GM18526 (cell line): Measurements from ENCODE around the gene ATP5ME.

Source experiments
- POLR2A ChIP-seq: IDR thresholded peaks from 3 replicates; pipeline ENCODE4 v1.6.1; 2011; ENCODE audit not compliant: insufficient read length; ENCODE audit errors: extremely low read depth

Gene ATP5ME

DNA sequence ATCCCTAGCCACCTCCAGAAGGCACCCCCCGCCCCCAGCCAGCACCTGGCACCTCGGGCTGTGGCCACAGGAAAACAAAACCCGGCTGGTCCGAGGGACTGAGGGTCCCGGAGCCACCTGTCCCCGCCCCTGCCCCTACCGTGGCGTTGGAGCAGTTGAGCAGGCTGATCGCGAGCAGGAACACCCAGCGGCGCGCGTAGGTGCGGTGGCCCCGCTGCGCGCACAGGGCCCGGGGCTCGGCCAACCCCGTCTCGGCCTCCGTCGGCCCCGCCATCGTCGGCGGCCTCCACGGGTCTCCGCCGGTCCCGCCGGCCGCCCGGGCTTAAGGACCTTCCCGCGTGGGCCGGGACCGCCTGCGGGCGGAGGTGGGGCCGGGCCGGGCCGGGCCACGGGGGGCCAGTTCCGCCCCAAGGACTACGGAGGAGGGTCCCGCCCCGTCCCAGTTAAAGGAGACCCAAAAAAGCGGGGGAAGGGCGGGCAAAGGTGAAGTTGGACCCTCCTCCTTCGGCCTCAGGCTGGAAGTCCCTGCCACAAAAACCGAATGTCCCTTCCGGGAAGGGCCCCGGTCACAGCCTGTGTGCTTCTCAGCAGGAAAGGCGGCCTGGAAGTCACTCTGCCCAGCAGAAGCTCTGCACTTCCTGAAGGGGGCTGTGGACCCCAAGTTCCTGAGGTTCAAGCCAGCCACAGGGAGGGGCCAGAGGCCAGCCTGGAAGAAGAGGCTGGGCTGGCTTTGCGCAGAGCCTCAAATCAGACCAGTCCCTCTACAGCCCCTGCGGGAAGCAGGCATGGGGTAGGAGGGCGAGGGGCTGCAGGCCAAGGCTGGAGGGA, 15.0 kb upstream of the ATP5ME start, which contains the start of gene SLC49A3:
TSS of gene SLC49A3 (minus strand) at position 298 of the 828 bp plus-strand sequence. CDS start at position 274, 24 bp downstream.
- peak; percentile 10 for TF ChIP-seq POLR2A

DNA sequence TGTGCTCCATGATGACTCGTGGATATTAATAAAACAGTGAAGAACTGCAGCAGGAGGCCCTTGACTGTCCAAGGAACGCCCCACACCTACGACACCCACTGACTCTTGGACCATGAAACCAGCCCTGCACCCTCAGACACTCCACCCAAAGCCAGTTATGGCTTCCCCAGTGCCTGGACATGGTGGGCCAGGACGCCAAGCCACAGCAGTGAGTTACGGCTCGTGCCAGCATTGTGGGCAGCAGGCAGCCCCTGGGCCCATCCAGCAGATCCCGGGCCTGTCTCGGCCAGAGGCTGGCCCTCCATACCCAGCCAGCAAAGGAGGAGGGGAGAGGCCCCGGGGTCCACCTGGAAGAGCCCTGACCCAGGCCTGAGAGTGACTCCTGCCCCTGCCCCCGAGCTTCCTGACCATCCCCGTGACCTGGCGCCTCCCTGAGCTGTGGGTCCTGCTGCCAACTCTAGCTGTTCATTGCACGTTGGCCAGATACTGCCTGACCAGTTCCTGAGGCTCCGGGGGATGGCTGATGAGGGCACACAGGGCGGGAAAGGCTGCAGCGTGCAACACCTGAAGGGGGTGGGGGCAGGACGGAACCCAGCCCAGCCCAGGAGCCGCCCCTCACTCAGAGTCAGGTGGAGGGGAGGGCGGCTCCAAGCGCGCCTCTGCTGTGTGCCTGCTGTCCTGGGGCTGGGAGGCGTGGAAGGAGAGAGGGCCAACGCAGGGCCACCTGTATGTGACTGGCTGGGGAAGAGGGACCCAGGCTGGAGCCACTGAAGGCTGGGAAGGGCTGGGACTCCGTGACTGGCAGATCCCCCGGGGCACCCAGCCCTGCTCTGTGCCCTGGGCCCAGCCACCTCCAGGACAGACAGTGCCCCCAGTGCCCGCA, 14.1 kb upstream of the ATP5ME start:
- no peak for TF ChIP-seq POLR2A

DNA sequence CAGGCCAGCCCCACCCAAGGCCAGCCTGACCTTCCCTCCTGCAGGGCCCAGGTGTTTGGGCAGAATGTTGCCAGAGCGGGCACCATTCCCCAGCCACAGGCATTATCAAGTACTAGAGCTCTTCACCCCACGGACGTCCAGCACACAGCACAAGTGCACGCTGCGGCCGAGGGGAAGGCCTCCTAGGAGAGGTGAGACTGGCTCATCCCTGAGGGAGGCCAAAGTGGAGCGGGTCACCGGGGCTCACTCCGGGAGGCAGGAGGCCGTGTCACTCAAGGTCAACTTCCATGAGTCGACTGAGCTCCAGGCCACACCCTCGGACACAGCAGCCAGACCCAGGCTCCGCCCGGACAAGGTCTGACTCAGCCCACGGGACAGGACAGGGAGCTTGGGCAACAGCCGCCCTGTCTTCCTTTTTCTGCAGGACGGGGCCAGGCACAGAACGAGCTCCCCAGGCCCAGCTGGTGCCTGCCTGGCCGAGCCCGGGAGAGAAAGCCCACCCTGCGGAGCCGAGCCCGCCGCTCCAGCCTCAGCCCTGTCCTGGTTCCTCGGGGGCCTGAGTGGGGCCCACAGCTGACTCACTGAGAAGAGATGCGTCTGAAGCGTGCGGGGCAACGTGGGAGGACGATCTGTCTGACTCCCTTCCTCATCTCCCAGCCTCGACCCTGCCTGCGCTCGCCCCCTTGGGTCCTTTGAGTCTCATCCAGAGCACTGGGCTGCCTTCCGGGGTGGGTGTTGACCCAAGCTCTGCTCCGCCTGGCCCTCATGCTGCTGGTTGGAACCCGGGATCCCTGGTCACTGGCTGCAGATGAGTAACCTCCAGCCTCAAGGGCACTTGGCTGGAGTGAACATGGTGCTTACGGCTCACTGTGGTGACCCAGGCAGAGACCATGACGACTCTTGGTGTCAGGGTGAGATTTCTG, 13.2 kb upstream of the ATP5ME start:
- no peak for TF ChIP-seq POLR2A

DNA sequence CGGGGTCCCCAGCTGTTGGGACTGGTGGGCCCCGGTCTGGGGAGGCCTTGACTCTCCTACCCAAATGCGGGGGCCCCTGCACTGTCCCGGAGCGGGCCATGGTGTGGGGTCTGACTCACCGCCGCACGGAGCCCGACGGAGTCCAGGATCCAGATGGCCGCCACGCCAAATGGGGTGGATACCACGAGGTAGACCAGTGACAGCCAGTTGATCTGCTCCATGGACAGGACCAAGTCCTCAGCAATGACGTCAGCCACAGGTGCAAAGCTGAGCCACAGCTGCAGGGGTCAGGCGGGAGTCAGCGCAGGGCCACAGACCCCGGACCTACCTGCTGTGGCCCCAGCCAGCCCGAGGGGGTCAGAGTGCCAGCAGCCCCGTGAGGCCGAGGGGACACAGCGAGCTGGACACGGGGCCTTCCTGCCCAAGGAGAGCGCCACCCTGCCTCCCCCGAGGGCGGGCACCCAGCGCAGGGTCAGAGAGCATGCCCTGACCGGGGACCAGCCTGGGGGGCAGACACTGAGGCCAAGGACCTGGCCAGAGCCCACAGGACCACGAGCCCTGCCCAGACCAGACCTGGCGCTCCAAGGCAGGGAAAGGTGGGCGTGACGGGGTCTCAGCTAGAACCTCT, 12.5 kb upstream of the ATP5ME start:
- TF ChIP-seq POLR2A: no peak

DNA sequence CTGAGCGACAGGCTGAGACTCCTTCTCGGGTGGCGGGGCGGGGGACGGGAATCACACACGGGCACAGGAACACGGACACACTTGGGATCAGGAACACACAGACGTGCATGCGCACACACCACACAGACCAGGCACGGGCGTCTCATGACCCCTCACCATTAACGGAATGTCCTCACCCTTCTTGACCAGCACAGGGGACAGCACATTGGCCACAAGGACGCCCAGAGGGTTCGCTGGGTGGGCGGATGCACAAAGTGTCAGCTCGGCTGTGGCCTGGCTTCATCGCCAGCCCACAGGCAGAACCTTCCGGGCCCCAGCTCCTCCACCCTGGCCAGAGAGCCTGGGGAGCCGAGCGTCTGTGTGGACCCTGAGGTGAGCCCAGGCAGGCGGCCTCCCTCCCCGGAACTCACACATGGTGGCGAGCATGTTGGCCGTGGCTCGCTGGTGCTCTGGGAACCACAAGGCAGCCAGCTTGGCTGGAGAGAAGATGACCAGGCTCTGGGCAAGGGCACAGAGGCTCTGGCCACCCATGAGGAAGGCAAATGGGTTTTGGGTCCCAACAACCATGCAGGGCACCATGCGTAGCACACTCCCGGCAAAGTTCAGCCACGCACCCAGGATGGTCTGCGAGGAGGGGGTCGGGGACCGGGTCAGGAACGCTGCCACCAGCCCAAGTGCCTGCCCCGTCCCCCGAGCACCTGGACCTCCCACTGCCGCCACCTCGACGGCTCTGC, 11.8 kb upstream of the ATP5ME start:
- TF ChIP-seq POLR2A: no peak

DNA sequence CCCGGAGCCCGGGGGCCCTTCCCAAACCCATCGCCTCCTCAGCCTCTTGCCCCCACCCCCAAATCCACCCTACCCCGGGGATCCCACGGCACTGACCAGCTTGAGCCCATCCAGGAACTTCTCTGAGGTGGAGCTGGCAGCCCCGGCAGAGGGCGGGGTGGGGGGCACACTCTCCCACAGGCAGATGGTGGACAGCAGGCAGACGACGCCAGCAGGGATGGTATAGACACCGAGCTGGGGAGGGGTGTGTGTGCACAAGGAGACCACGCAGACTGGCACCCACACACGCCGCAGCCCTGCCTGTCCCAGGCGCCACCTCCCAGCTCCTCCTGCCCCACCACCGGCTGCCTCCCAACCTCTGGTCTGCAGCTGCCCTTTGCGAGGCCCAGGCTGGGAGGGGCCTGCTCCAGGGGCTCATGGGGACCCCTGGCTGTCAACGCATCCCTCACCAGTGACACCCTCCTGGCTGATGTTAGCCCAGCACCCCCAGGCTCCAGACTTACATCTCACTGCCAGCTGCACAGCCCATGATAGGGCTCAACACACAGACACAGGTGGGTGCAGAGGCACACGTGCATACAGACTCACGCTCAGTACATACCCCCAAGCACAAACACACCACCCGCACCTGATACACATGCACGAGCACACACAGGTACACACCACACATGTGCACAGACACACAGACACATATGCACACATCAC, 10.7 kb upstream of the ATP5ME start:
- no peak for TF ChIP-seq POLR2A

DNA sequence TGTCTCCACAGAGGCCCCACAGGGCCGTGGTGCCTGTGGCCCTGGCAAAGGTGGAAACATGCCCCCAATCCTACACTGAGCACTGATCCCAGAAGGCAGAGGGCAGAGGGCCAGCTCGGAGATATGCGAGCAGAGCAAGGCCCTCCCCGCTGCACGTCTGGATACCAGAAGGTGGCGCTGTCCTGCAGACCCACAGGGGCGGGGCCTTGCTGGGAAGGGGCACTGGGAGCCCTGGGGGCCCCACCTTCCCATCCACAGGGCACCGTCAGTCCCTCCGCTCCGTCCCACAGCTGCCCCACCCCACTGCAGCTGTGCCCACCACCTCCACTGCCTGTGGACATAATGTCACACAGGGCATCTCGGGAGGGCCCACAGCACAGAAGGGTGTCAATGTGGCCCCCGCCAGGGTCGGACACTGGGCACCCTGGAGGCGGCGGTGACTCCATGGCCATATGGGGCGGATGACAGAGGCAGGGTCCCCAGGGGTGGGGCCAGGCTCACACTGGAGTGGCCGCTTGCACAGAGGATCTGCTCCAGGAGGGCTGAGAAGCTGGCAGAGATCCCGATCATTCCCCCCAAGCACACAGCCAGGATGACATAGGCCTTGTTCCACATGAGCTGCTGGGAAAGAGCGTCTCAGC, 10.0 kb upstream of the ATP5ME start:
- no peak for TF ChIP-seq POLR2A

DNA sequence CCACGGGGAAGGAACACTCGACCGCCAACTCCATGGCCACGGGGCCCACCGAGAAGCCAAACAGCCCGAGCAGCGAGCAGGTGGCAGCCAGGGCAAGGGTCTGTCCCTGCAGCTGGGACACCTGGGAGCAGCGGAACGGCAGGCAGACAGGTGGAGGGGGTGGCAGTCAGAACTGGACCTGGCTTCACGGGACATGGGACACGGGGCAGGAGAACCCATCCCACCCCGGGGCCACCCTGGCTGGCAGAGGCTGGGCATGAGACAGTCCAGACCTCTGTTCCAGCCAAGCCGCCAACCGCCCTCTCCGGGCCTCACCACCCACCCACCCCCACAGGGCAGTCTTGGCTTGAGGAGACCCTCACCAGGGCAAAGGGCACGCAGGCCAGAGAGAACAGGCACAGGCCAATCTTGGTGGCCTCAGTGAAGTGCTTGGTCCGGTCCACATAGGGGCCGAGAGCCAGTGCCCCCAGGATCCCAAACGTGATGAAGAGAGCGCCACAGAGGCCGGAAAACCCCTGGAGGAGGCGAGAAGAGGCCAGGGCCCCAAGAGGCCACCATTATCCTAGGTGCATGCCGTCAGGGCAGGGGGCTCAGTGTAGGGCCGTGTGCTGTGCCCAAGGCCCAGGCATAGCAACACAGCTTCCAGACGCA, 9.3 kb upstream of the ATP5ME start:
- no peak for TF ChIP-seq POLR2A

DNA sequence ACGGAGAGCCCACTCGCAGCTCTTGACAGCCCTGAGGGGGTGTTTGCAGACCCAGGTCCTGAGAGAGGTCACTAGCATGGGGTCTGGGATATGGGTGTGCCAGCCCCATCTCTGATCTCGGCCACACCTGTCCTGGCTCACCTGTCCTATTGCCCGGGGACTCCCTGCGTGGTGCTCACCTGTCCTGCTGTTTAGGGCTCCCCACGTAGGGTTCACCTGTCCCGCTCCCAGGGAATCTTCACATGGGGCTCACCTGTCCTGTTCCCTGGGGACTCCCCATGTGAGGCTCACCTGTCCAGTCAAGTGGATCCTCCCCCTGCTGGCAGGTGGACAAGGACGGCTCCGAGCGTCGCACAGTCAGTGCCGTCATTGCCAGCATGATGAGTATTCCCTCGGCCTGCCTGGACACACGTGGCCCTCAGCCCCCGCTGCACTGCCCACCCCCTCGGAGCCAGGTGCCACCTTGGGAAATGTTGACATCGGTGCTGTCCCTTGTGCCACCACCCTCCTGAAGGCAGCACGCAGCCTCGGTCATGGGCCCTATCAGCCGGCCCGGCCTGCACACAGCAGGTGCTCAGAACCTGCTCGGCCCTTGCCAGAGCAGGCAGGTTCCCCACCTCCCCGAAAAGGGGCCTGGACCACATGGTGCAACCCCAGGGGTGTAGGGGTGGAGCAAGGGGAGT, 8.6 kb upstream of the ATP5ME start:
- no peak for TF ChIP-seq POLR2A

DNA sequence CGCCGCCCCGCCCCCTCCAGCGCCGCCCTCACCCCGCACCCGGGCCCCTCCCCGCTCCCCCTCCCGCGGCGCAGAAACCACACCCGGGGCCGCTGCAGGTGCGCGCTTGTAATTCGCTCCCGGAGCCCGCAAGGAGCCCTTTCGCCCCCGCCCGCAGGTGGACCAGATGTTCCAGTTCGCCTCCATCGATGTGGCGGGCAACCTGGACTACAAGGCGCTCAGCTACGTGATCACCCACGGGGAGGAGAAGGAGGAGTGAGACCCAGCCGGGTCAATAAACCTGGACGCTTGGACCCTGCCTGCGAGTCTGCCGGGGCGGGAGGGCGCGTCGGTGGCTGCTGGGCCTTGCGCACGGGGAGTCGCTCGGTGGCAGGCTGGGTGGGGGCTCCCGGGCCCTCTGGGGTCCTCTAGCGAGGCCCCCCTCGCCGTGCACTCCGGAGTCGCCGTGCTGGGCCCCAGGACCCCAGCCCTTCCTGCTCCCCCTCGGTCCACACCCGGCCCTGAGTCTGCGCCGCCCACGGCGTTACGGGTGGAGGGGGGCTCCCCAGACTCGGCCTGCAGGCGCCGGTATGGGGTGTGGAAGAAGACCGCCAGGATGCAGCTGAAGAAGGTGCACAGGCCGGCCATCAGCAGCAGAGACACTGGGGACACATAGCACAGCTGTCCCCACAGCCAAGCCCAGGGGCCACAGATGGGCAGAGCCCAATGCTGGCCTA, 7.8 kb upstream of the ATP5ME start:
- TF ChIP-seq POLR2A: no peak
